B cell (primary cell): ENCODE results near the gene HAUS7. TPM values are rescaled to one million over a fixed set of nuclear protein-coding genes. Genes with fewer than 3 reads are reported as not detected.

Experiments
- ATAC-seq: fragments of 200-7000 bp; cut with Tn5 transposase; one replicate; pipeline ENCODE4 v1.10.0; 2021; ENCODE audit warnings: low read depth, mild to moderate bottlenecking, moderate number of reproducible peaks, moderate library complexity
- CTCF ChIA-PET: fragments of 350-600 bp; sonication (Branson Sonifier 250); formaldehyde crosslinking; loops from one replicate; lab custom pipeline; 2021; ENCODE audit warnings: antibody characterized with exemption, inconsistent platforms; lab: Charles Lee
- POLR2A ChIA-PET: fragments of 350-600 bp; sonication (Branson Sonifier 250); formaldehyde crosslinking; loops from one replicate; lab custom pipeline; 2021; ENCODE audit warnings: antibody characterized with exemption; lab: Charles Lee
- DNase-seq: peaks from one replicate; pipeline ENCODE4 v3.0.0; 2013
- H2AFZ ChIP-seq: 2 replicates; pipeline ENCODE4 v1.6.1; 2012; ENCODE audit warnings: mild to moderate bottlenecking, low read depth, low read length; ENCODE audit not compliant: insufficient read depth, poor library complexity, severe bottlenecking
- H3K27ac ChIP-seq, 2 donors: 1 replicate in 1 of 2; 2 replicates in 1 of 2; pipeline ENCODE4 v1.5.1; 2012 to 2013; ENCODE audit warnings: low read length in 2 of 2, mild to moderate bottlenecking in 2 of 2, moderate library complexity in 1 of 2
- H3K27me3 ChIP-seq, 4 experiments: fragments of 200-600 bp in 1 of 4; sonication (generic) in 1 of 4; replicated peaks in 1 of 4; 1 replicate in 2 of 4; 2 replicates in 2 of 4; pipeline versions ENCODE4 v1.6.1 to v1.7.0; 2013 to 2016; ENCODE audit warnings: low read length in 3 of 4, mild to moderate bottlenecking in 2 of 4, mixed read lengths in 1 of 4, moderate library complexity in 1 of 4; ENCODE audit not compliant: insufficient read depth in 4 of 4, control insufficient read depth in 3 of 4; ENCODE audit errors: control extremely low read depth in 1 of 4
- H3K36me3 ChIP-seq, 2 experiments: replicated peaks in 1 of 2; 1 replicate in 1 of 2; 2 replicates in 1 of 2; pipeline versions ENCODE4 v1.6.1 to v1.7.1; 2013; ENCODE audit warnings: low read length in 1 of 2; ENCODE audit not compliant: insufficient read depth in 2 of 2, control insufficient read depth in 1 of 2; ENCODE audit errors: control extremely low read depth in 1 of 2, extremely low read depth in 1 of 2
- H3K4me1 ChIP-seq, 2 donors: fragments of 200-600 bp in 1 of 2; sonication (generic) in 1 of 2; 1 replicate in 1 of 2; 2 replicates in 1 of 2; pipeline versions ENCODE4 v1.5.1 to v1.6.1; 2013 to 2017; ENCODE audit warnings: low read length in 2 of 2; ENCODE audit not compliant: control insufficient read depth in 2 of 2, insufficient read depth in 2 of 2
- H3K4me2 ChIP-seq: replicated peaks from 2 replicates; pipeline ENCODE3; 2012; ENCODE audit warnings: mild to moderate bottlenecking, low read depth, low read length; ENCODE audit not compliant: poor library complexity, severe bottlenecking
- H3K4me3 ChIP-seq, 5 experiments: fragments of 200-600 bp in 1 of 5; sonication (generic) in 1 of 5; 1 replicate in 3 of 5; 2 replicates in 2 of 5; pipeline versions ENCODE4 v1.5.1 to v1.7.0; 2011 to 2016; ENCODE audit warnings: low read length in 4 of 5, mild to moderate bottlenecking in 4 of 5, low read depth in 2 of 5, control low read depth in 1 of 5, moderate library complexity in 1 of 5; ENCODE audit not compliant: insufficient read depth in 1 of 5; ENCODE audit errors: control extremely low read depth in 1 of 5, extremely low read depth in 1 of 5
- H3K79me2 ChIP-seq: fragments of 200-600 bp; sonication (generic); one replicate; pipeline ENCODE4 v1.6.0; 2016; ENCODE audit warnings: low read length; ENCODE audit not compliant: control insufficient read depth, insufficient read depth
- H3K9ac ChIP-seq: fragments of 200-600 bp; sonication (generic); 2 replicates; pipeline ENCODE4 v1.6.1; 2017; ENCODE audit warnings: mild to moderate bottlenecking, low read length, moderate library complexity
- H3K9me3 ChIP-seq, 3 donors: one replicate each; pipeline versions ENCODE4 v1.6.1 to v1.7.1; 2013; ENCODE audit warnings: low read length in 2 of 3; ENCODE audit not compliant: control insufficient read depth in 2 of 3, insufficient read depth in 1 of 3; ENCODE audit errors: control extremely low read depth in 1 of 3
- H4K20me1 ChIP-seq: 2 replicates; pipeline ENCODE4 v1.6.0; 2012; ENCODE audit warnings: mild to moderate bottlenecking, low read length; ENCODE audit not compliant: insufficient read depth, control insufficient read depth, poor library complexity, severe bottlenecking
- H3K27ac Mint-ChIP-seq: one replicate; pipeline ENCODE4 v1.8.0; 2021; ENCODE audit warnings: mixed read lengths
- H3K27me3 Mint-ChIP-seq: one replicate; pipeline ENCODE4 v1.8.0; 2021; ENCODE audit warnings: mixed read lengths
- H3K4me1 Mint-ChIP-seq: one replicate; pipeline ENCODE4 v1.8.0; 2021; ENCODE audit warnings: mixed read lengths
- H3K4me3 Mint-ChIP-seq: one replicate; pipeline ENCODE4 v1.8.0; 2021; ENCODE audit warnings: mixed read lengths
- H3K9me3 Mint-ChIP-seq: one replicate; pipeline ENCODE4 v1.8.0; 2022; ENCODE audit warnings: mixed read lengths; ENCODE audit not compliant: insufficient read depth
- EZH2 ChIP-seq: IDR thresholded peaks from 2 replicates; pipeline ENCODE4 v1.6.1; 2012; ENCODE audit warnings: borderline replicate concordance, low read depth, mild to moderate bottlenecking, moderate library complexity, low read length; ENCODE audit not compliant: insufficient read depth, poor library complexity, severe bottlenecking
- WGBS: methylation state at CpG from one replicate; pipeline ENCODE4 v1.1.5; 2013; ENCODE audit warnings: missing lambda C conversion rate; ENCODE audit not compliant: insufficient coverage; 5-methylcytosine and 5-hydroxymethylcytosine counted together
- intact Hi-C: fragments of 100-400 bp; cut with micrococcal nuclease; formaldehyde crosslinking; loops from one replicate; pipeline ENCODE4 v1.10.0; 2022
- polyA plus RNA-seq: library from polyadenylated mRNA; depleted of rRNA; stranded (reverse); fragments of >200 nt; gene quantifications from 2 replicates; pipeline ENCODE4 v1.2.3, GENCODE V29; 2012
- total RNA-seq, 2 donors: library from RNA; stranded (reverse); fragments of 120-200 nt in 1 of 2; gene quantifications; 1 replicate in 1 of 2; 2 replicates in 1 of 2; pipeline versions ENCODE4 v1.2.3 to v1.2.4, GENCODE V29; 2013 to 2022
- TF ChIP-seq, protein P1 (sequence below): fragments of 200-600 bp; IDR thresholded peaks from one replicate; pipeline ENCODE4 v1.8.0; 2022; ENCODE audit warnings: antibody characterized with exemption, mild to moderate bottlenecking

Gene HAUS7
- total and polyA plus RNA-seq, 2 donors (not counting 1 experiment from before 2014, with no cell fraction given) = 25.2 to 26.9 TPM

GRCh38 chrX:153454901-153455550, 15.3 kb downstream of the HAUS7 start:
- no peak for DNase-seq
- H3K4me1 Mint-ChIP-seq = no peaks in the 10 kb centered on the region
- ATAC-seq = no peak
- TF ChIP-seq EZH2 = no peak
- TF ChIP-seq, protein P1, sequence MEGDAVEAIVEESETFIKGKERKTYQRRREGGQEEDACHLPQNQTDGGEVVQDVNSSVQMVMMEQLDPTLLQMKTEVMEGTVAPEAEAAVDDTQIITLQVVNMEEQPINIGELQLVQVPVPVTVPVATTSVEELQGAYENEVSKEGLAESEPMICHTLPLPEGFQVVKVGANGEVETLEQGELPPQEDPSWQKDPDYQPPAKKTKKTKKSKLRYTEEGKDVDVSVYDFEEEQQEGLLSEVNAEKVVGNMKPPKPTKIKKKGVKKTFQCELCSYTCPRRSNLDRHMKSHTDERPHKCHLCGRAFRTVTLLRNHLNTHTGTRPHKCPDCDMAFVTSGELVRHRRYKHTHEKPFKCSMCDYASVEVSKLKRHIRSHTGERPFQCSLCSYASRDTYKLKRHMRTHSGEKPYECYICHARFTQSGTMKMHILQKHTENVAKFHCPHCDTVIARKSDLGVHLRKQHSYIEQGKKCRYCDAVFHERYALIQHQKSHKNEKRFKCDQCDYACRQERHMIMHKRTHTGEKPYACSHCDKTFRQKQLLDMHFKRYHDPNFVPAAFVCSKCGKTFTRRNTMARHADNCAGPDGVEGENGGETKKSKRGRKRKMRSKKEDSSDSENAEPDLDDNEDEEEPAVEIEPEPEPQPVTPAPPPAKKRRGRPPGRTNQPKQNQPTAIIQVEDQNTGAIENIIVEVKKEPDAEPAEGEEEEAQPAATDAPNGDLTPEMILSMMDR = no peak
- no peaks in the 10 kb centered on the region for H3K4me1 ChIP-seq
- H3K27me3 Mint-ChIP-seq = no peaks in the 10 kb centered on the region
- no peak overlapping the region for H3K4me3 ChIP-seq
- H3K27me3 ChIP-seq = no peaks in the 10 kb centered on the region
- H3K27ac ChIP-seq = no peak overlapping the region
- H3K36me3 ChIP-seq = peaks cover 0 to 7% of the 10 kb centered on the region in 2 experiments
- POLR2A ChIA-PET = no interaction called here
- H4K20me1 ChIP-seq = no peaks in the 10 kb centered on the region
- CTCF ChIA-PET = no interaction called here
- H3K9me3 Mint-ChIP-seq = no peaks in the 10 kb centered on the region
- no peak overlapping the region for H2AFZ ChIP-seq
- H3K79me2 ChIP-seq = no peaks in the 10 kb centered on the region
- intact Hi-C loops = no loop called here
- H3K4me2 ChIP-seq = no peak overlapping the region
- H3K9ac ChIP-seq = no peak overlapping the region
- 99% methylated on average over 16 of the region's 16 CpGs for WGBS
- no peaks in the 10 kb centered on the region for H3K9me3 ChIP-seq
- no peak overlapping the region for H3K27ac Mint-ChIP-seq
- no peak overlapping the region for H3K4me3 Mint-ChIP-seq

GRCh38 chrX:153450949-153451277, 19.5 kb downstream of the HAUS7 start:
- Mint-ChIP-seq H3K27me3 (no peaks in the 10 kb centered on the region), H3K4me3 (no peak overlapping the region), H3K4me1 (no peaks in the 10 kb centered on the region), H3K27ac (no peak overlapping the region), H3K9me3 (no peaks in the 10 kb centered on the region)
- WGBS = no CpG with 5 or more reads among the region's 8 CpGs
- H3K4me2 ChIP-seq = no peak overlapping the region
- CTCF ChIA-PET = no interaction called here
- no peaks in the 10 kb centered on the region for H4K20me1 ChIP-seq
- TF ChIP-seq, protein P1 = no peak
- TF ChIP-seq EZH2 = no peak
- no peaks in the 10 kb centered on the region for H3K9me3 ChIP-seq
- H3K27me3 ChIP-seq = no peaks in the 10 kb centered on the region
- intact Hi-C loops = no loop called here
- POLR2A ChIA-PET = no interaction called here
- ATAC-seq (no peak), DNase-seq (no peak)
- peaks cover 0 to 5% of the 10 kb centered on the region in 2 experiments for H3K36me3 ChIP-seq
- no peaks in the 10 kb centered on the region for H3K79me2 ChIP-seq
- no peak overlapping the region for H3K4me3 ChIP-seq
- no peak overlapping the region for H3K27ac ChIP-seq
- no peaks in the 10 kb centered on the region for H3K4me1 ChIP-seq
- H3K9ac ChIP-seq = no peak overlapping the region
- H2AFZ ChIP-seq = no peak overlapping the region
